OCI-LY1 (cell line): ENCODE data around the gene AQP12B.

Source experiments
- H2AFZ ChIP-seq: fragments of 200-600 bp; sonication (generic), shearing (Covaris generic); 2 replicates; pipeline ENCODE4 v1.6.0; 2014; ENCODE audit warnings: antibody characterized with exemption, mild to moderate bottlenecking, low read length
- H3F3A ChIP-seq: fragments of 200-600 bp; sonication (generic), shearing (Covaris generic); 2 replicates; pipeline ENCODE4 v1.6.0; 2014; ENCODE audit warnings: mild to moderate bottlenecking, antibody characterized with exemption, low read length, moderate library complexity; ENCODE audit not compliant: insufficient read depth
- H3K27ac ChIP-seq: fragments of 200-600 bp; sonication (generic); 2 replicates; pipeline ENCODE4 v1.5.1; 2014; ENCODE audit warnings: low read length, mixed run types, mild to moderate bottlenecking, low read depth; ENCODE audit not compliant: poor library complexity, severe bottlenecking
- H3K27me3 ChIP-seq: fragments of 200-600 bp; sonication (generic); 2 replicates; pipeline ENCODE4 v1.6.0; 2014; ENCODE audit warnings: antibody characterized with exemption, mild to moderate bottlenecking, low read length, moderate library complexity; ENCODE audit not compliant: insufficient read depth
- H3K36me3 ChIP-seq: fragments of 200-600 bp; sonication (generic); 2 replicates; pipeline ENCODE4 v1.6.1; 2014; ENCODE audit warnings: mild to moderate bottlenecking, antibody characterized with exemption, low read length, moderate library complexity, mixed read lengths; ENCODE audit not compliant: insufficient read depth
- H3K4me1 ChIP-seq: fragments of 200-600 bp; sonication (generic); 2 replicates; pipeline ENCODE4 v1.5.1; 2014; ENCODE audit warnings: mild to moderate bottlenecking, low read length, moderate library complexity; ENCODE audit not compliant: insufficient read depth, severe bottlenecking
- H3K4me2 ChIP-seq: fragments of 200-600 bp; sonication (generic), shearing (Covaris generic); 2 replicates; pipeline ENCODE4 v1.6.1; 2014; ENCODE audit warnings: low read length
- H3K4me3 ChIP-seq: fragments of 200-600 bp; sonication (generic); 2 replicates; pipeline ENCODE4 v1.5.1; 2014; ENCODE audit warnings: low read length, low read depth, mild to moderate bottlenecking, mixed read lengths; ENCODE audit not compliant: poor library complexity, severe bottlenecking
- H3K79me2 ChIP-seq: fragments of 200-600 bp; shearing (Covaris generic); 2 replicates; pipeline ENCODE4 v1.6.1; 2016; ENCODE audit warnings: mixed run types, low read length, mixed read lengths; ENCODE audit not compliant: insufficient read depth
- H3K9ac ChIP-seq: fragments of 200-600 bp; sonication (generic), shearing (Covaris generic); 2 replicates; pipeline ENCODE4 v1.6.1; 2014; ENCODE audit warnings: mild to moderate bottlenecking, low read length, mixed read lengths
- H3K9me2 ChIP-seq: fragments of 200-600 bp; sonication (generic), shearing (Covaris generic); 2 replicates; pipeline ENCODE4 v1.6.1; 2014; ENCODE audit warnings: low read depth, mild to moderate bottlenecking, low read length, mixed read lengths
- H3K9me3 ChIP-seq: fragments of 200-600 bp; shearing (Covaris generic); 2 replicates; pipeline ENCODE4 v1.6.1; 2014; ENCODE audit warnings: low read length, mixed read lengths
- H4K20me1 ChIP-seq: fragments of 200-600 bp; sonication (generic), shearing (Covaris generic); 2 replicates; pipeline ENCODE4 v1.6.0; 2016; ENCODE audit warnings: mild to moderate bottlenecking, low read length; ENCODE audit not compliant: insufficient read depth
- CTCF ChIP-seq: fragments of 200-600 bp; sonication (generic), shearing (Covaris generic); IDR thresholded peaks from 2 replicates; pipeline ENCODE4 v1.5.1; 2017; ENCODE audit warnings: mild to moderate bottlenecking, antibody characterized with exemption, low read length, moderate library complexity, mixed read lengths
- EZH2 ChIP-seq: fragments of 200-600 bp; sonication (generic), shearing (Covaris generic); IDR thresholded peaks from 2 replicates; pipeline ENCODE4 v1.8.0; 2017; ENCODE audit warnings: borderline replicate concordance, mixed run types, mild to moderate bottlenecking, antibody characterized with exemption, low read length, moderate library complexity, mixed read lengths

Gene AQP12B

GRCh38 chr2:240635121-240635997 is 47.3 kb downstream of the AQP12B start:
- H3K4me3 ChIP-seq, result no peak overlapping the region
- no peaks in the 10 kb centered on the region for H3K79me2 ChIP-seq
- no peaks in the 10 kb centered on the region for H3K9me3 ChIP-seq
- no peaks in the 10 kb centered on the region for H3F3A ChIP-seq
- no peaks in the 10 kb centered on the region for H3K9me2 ChIP-seq
- H3K27ac ChIP-seq, result no peak overlapping the region
- no peaks in the 10 kb centered on the region for H3K4me1 ChIP-seq
- H4K20me1 ChIP-seq, result no peaks in the 10 kb centered on the region
- H3K36me3 ChIP-seq, result no peaks in the 10 kb centered on the region
- H2AFZ ChIP-seq, result no peak overlapping the region
- TF ChIP-seq EZH2 (no peak), CTCF (no peak)
- H3K27me3 ChIP-seq, result no peaks in the 10 kb centered on the region
- H3K9ac ChIP-seq, result no peak overlapping the region
- no peak overlapping the region for H3K4me2 ChIP-seq

GRCh38 chr2:240632306-240632721 is 50.4 kb downstream of the AQP12B start:
- no peak overlapping the region for H2AFZ ChIP-seq
- no peaks in the 10 kb centered on the region for H3K4me1 ChIP-seq
- H3F3A ChIP-seq, result no peaks in the 10 kb centered on the region
- TF ChIP-seq CTCF (no peak), EZH2 (no peak)
- no peak overlapping the region for H3K27ac ChIP-seq
- H3K9me3 ChIP-seq, result no peaks in the 10 kb centered on the region
- no peaks in the 10 kb centered on the region for H3K36me3 ChIP-seq
- no peak overlapping the region for H3K4me3 ChIP-seq
- no peaks in the 10 kb centered on the region for H3K79me2 ChIP-seq
- no peaks in the 10 kb centered on the region for H3K27me3 ChIP-seq
- H3K9ac ChIP-seq, result no peak overlapping the region
- H4K20me1 ChIP-seq, result no peaks in the 10 kb centered on the region
- H3K4me2 ChIP-seq, result no peak overlapping the region
- no peaks in the 10 kb centered on the region for H3K9me2 ChIP-seq

DNA sequence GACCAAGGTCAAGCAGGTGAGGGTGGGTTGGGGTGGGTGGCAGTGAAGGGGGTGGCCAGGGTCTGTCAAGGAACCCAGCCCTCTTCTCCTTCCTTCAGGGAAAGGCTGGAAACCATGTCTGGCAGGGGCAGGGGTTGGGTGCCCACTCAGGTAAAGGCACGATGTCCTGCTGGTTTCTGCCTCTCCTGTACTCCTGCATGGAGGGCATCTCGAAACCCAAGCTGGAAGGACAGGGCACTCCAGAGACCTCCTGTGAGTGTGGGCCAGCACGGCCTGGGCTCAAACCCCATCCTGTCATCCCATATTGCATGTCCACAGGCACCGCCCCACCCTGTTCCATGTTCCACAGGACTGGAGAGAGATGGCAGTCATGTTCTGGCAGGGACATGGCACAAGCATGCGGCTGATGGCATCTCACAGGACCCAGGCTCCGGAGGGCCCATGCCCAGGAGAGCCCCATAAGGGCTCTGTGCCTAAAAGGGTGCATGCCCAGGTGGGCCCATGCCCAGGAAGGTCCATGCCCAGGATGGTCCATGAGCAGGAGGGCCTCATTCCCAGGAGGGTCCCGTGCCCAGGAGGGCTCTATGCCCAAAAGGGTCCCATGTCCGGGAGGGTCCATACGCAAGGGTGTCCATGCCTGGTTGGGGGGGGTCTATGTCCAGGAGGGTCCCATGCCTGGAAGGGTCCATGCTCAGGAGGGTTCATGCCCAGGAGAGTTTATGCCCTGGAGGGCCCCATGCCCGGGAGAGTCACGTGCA is 51.0 kb downstream of the AQP12B start:
- H3K9ac ChIP-seq, result no peak overlapping the region
- H3K36me3 ChIP-seq, result no peaks in the 10 kb centered on the region
- H3K9me2 ChIP-seq, result no peaks in the 10 kb centered on the region
- H3K27me3 ChIP-seq, result no peaks in the 10 kb centered on the region
- TF ChIP-seq CTCF, result no peak
- TF ChIP-seq EZH2, result no peak
- no peak overlapping the region for H3K4me3 ChIP-seq
- no peaks in the 10 kb centered on the region for H3K4me1 ChIP-seq
- H3F3A ChIP-seq, result no peaks in the 10 kb centered on the region
- no peak overlapping the region for H3K27ac ChIP-seq
- no peaks in the 10 kb centered on the region for H4K20me1 ChIP-seq
- H3K79me2 ChIP-seq, result no peaks in the 10 kb centered on the region
- no peaks in the 10 kb centered on the region for H3K9me3 ChIP-seq
- H3K4me2 ChIP-seq, result no peak overlapping the region
- no peak overlapping the region for H2AFZ ChIP-seq
